ENCODE measurements around the gene SLC44A4. TPM values are rescaled to one million over a fixed set of nuclear protein-coding genes. Genes with fewer than 3 reads are reported as not detected.

Gene SLC44A4
- polyA plus RNA-seq, 12 donors: 0.09 to 25.0 (median 0.23) TPM; not detected in 2

Other genes starting within 250 kb of the SLC44A4 start
- gene BAG6, start 226.3 kb downstream of the SLC44A4 start, polyA plus RNA-seq (ENCODE audit: insufficient read length in 12 of 12): 100 to 1,000 TPM in 11 of 12 donors, not detected in 1; 153 to 248 (median 195) TPM
- 1 to 10 TPM in 10 of 12 donors, not detected in 2; 3.4 to 9.7 (median 4.8) TPM for gene APOM, start 223.1 kb downstream of the SLC44A4 start, polyA plus RNA-seq (ENCODE audit: insufficient read length in 12 of 12)
- gene C6orf47, start 218.2 kb downstream of the SLC44A4 start, polyA plus RNA-seq (ENCODE audit: insufficient read length in 12 of 12): 10 to 100 TPM in 11 of 12 donors, not detected in 1; 10.9 to 15.8 (median 12.5) TPM
- gene GPANK1, start 214.0 kb downstream of the SLC44A4 start, polyA plus RNA-seq (ENCODE audit: insufficient read length in 12 of 12): 10 to 100 TPM in 11 of 12 donors, not detected in 1; 12.1 to 25.8 (median 13.5) TPM
- 100 to 1,000 TPM in 11 of 12 donors, not detected in 1; 121 to 202 (median 144) TPM for gene CSNK2B, start 212.9 kb downstream of the SLC44A4 start, polyA plus RNA-seq (ENCODE audit: insufficient read length in 12 of 12)
- 10 to 100 TPM in 9 of 12 donors, 1 to 10 TPM in 2, not detected in 1; 6.1 to 27.9 (median 14.2) TPM for gene LY6G5B, start 209.0 kb downstream of the SLC44A4 start, polyA plus RNA-seq (ENCODE audit: insufficient read length in 12 of 12)
- gene LY6G5C, start 197.9 kb downstream of the SLC44A4 start, polyA plus RNA-seq (ENCODE audit: insufficient read length in 12 of 12): 1 to 10 TPM in 10 of 12 donors, not detected in 2; 1.2 to 6.4 (median 3.2) TPM
- gene ABHD16A, start 175.7 kb downstream of the SLC44A4 start, polyA plus RNA-seq (ENCODE audit: insufficient read length in 12 of 12): 10 to 100 TPM in 11 of 12 donors, not detected in 1; 35.4 to 54.1 (median 43.1) TPM
- gene LY6G6F, start 172.1 kb downstream of the SLC44A4 start, polyA plus RNA-seq (ENCODE audit: insufficient read length in 12 of 12): under 1 TPM in 1 of 12 donors, not detected in 11; 0.27 TPM
- 1 to 10 TPM in 1 of 12 donors, under 1 TPM in 5, not detected in 6; 0.50 to 1.1 (median 0.75) TPM for gene LY6G6D, start 163.6 kb downstream of the SLC44A4 start, polyA plus RNA-seq (ENCODE audit: insufficient read length in 12 of 12)
- gene LY6G6C, start 157.3 kb downstream of the SLC44A4 start, polyA plus RNA-seq (ENCODE audit: insufficient read length in 12 of 12): 1 to 10 TPM in 3 of 12 donors, under 1 TPM in 4, not detected in 5; 0.28 to 6.6 (median 0.63) TPM
- gene MPIG6B, start 155.6 kb downstream of the SLC44A4 start, polyA plus RNA-seq (ENCODE audit: insufficient read length in 12 of 12): 1 to 10 TPM in 2 of 12 donors, under 1 TPM in 8, not detected in 2; 0.49 to 1.7 (median 0.63) TPM
- gene DDAH2, start 149.7 kb downstream of the SLC44A4 start, polyA plus RNA-seq (ENCODE audit: insufficient read length in 12 of 12): 100 to 1,000 TPM in 8 of 12 donors, 10 to 100 TPM in 3, not detected in 1; 89.7 to 152 (median 108) TPM
- gene CLIC1, start 142.5 kb downstream of the SLC44A4 start, polyA plus RNA-seq (ENCODE audit: insufficient read length in 12 of 12): 100 to 1,000 TPM in 11 of 12 donors, not detected in 1; 100 to 194 (median 129) TPM
- 10 to 100 TPM in 6 of 12 donors, 1 to 10 TPM in 5, not detected in 1; 7.4 to 32.2 (median 13.8) TPM for gene MSH5, start 139.0 kb downstream of the SLC44A4 start, polyA plus RNA-seq (ENCODE audit: insufficient read length in 12 of 12)
- 10 to 100 TPM in 1 of 12 donors, 1 to 10 TPM in 9, not detected in 2; 1.6 to 10.7 (median 2.4) TPM for gene SAPCD1, start 116.3 kb downstream of the SLC44A4 start, polyA plus RNA-seq (ENCODE audit: insufficient read length in 12 of 12)
- 1 to 10 TPM in 10 of 12 donors, not detected in 2; 1.1 to 4.1 (median 2.1) TPM for gene VWA7, start 101.7 kb downstream of the SLC44A4 start, polyA plus RNA-seq (ENCODE audit: insufficient read length in 12 of 12)
- gene VARS1, start 83.2 kb downstream of the SLC44A4 start, polyA plus RNA-seq (ENCODE audit: insufficient read length in 12 of 12): 10 to 100 TPM in 11 of 12 donors, not detected in 1; 38.6 to 60.8 (median 45.0) TPM
- 10 to 100 TPM in 11 of 12 donors, not detected in 1; 47.5 to 67.9 (median 58.6) TPM for gene LSM2, start 72.0 kb downstream of the SLC44A4 start, polyA plus RNA-seq (ENCODE audit: insufficient read length in 12 of 12)
- gene HSPA1L, start 63.7 kb downstream of the SLC44A4 start, polyA plus RNA-seq (ENCODE audit: insufficient read length in 12 of 12): 1 to 10 TPM in 10 of 12 donors, not detected in 2; 3.6 to 5.5 (median 4.5) TPM
- 100 to 1,000 TPM in 1 of 12 donors, 10 to 100 TPM in 10, not detected in 1; 47.4 to 110 (median 62.3) TPM for gene HSPA1A, start 63.5 kb downstream of the SLC44A4 start, polyA plus RNA-seq (ENCODE audit: insufficient read length in 12 of 12)
- gene HSPA1B, start 51.3 kb downstream of the SLC44A4 start, polyA plus RNA-seq (ENCODE audit: insufficient read length in 12 of 12): 1,000 to 10,000 TPM in 1 of 12 donors, 100 to 1,000 TPM in 2, 10 to 100 TPM in 9; 28.3 to 1,034 (median 49.7) TPM
- 10 to 100 TPM in 11 of 12 donors, not detected in 1; 14.6 to 32.7 (median 16.0) TPM for gene NEU1, start 16.2 kb downstream of the SLC44A4 start, polyA plus RNA-seq (ENCODE audit: insufficient read length in 12 of 12)
- gene EHMT2, start 18.7 kb upstream of the SLC44A4 start, polyA plus RNA-seq (ENCODE audit: insufficient read length in 12 of 12): 10 to 100 TPM in 11 of 12 donors, not detected in 1; 26.0 to 62.8 (median 31.4) TPM
- gene ZBTB12, start 23.1 kb upstream of the SLC44A4 start, polyA plus RNA-seq (ENCODE audit: insufficient read length in 12 of 12): 10 to 100 TPM in 5 of 12 donors, 1 to 10 TPM in 6, not detected in 1; 7.5 to 17.3 (median 9.7) TPM
- gene C2, start 48.7 kb upstream of the SLC44A4 start, polyA plus RNA-seq (ENCODE audit: insufficient read length in 12 of 12): 10 to 100 TPM in 1 of 12 donors, 1 to 10 TPM in 10, not detected in 1; 4.3 to 21.2 (median 6.9) TPM
- 1 to 10 TPM in 9 of 12 donors, under 1 TPM in 1, not detected in 2; 0.97 to 5.8 (median 1.6) TPM for gene CFB, start 67.1 kb upstream of the SLC44A4 start, polyA plus RNA-seq (ENCODE audit: insufficient read length in 12 of 12)
- gene NELFE, start 80.0 kb upstream of the SLC44A4 start, polyA plus RNA-seq (ENCODE audit: insufficient read length in 12 of 12): 10 to 100 TPM in 11 of 12 donors, not detected in 1; 54.1 to 83.6 (median 59.8) TPM
- 10 to 100 TPM in 11 of 12 donors, not detected in 1; 15.5 to 39.5 (median 28.6) TPM for gene SKIC2, start 80.2 kb upstream of the SLC44A4 start, polyA plus RNA-seq (ENCODE audit: insufficient read length in 12 of 12)
- 10 to 100 TPM in 11 of 12 donors, not detected in 1; 10.8 to 28.9 (median 16.1) TPM for gene DXO, start 93.1 kb upstream of the SLC44A4 start, polyA plus RNA-seq (ENCODE audit: insufficient read length in 12 of 12)
- 10 to 100 TPM in 5 of 12 donors, 1 to 10 TPM in 5, not detected in 2; 4.4 to 20.3 (median 10.1) TPM for gene C4A, start 103.1 kb upstream of the SLC44A4 start, polyA plus RNA-seq (ENCODE audit: insufficient read length in 12 of 12)
- 10 to 100 TPM in 8 of 12 donors, 1 to 10 TPM in 3, not detected in 1; 7.2 to 23.8 (median 12.3) TPM for gene C4B, start 135.8 kb upstream of the SLC44A4 start, polyA plus RNA-seq (ENCODE audit: insufficient read length in 12 of 12)
- gene CYP21A2, start 159.4 kb upstream of the SLC44A4 start, polyA plus RNA-seq (ENCODE audit: insufficient read length in 12 of 12): 1 to 10 TPM in 3 of 12 donors, under 1 TPM in 7, not detected in 2; 0.21 to 1.1 (median 0.50) TPM
- gene TNXB, start 230.3 kb upstream of the SLC44A4 start, polyA plus RNA-seq (ENCODE audit: insufficient read length in 12 of 12): 100 to 1,000 TPM in 8 of 12 donors, 10 to 100 TPM in 3, not detected in 1; 76.2 to 208 (median 119) TPM
- 10 to 100 TPM in 11 of 12 donors, not detected in 1; 37.2 to 87.1 (median 43.5) TPM for gene ATF6B, start 249.2 kb upstream of the SLC44A4 start, polyA plus RNA-seq (ENCODE audit: insufficient read length in 12 of 12)